ENCODE results near the gene WAS. TPM values are rescaled to one million over a fixed set of nuclear protein-coding genes. Genes with fewer than 3 reads are reported as not detected.
"Not testable (repeated sequence)": the region's sequence is repeated elsewhere in the genome, so short reads cannot be mapped to it uniquely, and the experiment has no call there.

WAS gene
- polyA plus RNA-seq (ENCODE audit: insufficient read length in 4 of 4): 1 to 10 TPM; 2.5 to 4.3 (median 3.4) TPM

DNA sequence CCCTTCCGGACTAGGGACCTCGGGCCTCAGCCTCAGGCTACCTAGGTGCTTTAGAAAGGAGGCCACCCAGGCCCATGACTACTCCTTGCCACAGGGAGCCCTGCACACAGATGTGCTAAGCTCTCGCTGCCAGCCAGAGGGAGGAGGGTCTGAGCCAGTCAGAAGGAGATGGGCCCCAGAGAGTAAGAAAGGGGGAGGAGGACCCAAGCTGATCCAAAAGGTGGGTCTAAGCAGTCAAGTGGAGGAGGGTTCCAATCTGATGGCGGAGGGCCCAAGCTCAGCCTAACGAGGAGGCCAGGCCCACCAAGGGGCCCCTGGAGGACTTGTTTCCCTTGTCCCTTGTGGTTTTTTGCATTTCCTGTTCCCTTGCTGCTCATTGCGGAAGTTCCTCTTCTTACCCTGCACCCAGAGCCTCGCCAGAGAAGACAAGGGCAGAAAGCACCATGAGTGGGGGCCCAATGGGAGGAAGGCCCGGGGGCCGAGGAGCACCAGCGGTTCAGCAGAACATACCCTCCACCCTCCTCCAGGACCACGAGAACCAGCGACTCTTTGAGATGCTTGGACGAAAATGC, at the start of gene WAS:
TSS of gene WAS (plus strand) at position 389 of the 572 bp plus-strand sequence. CDS start at position 444, 55 bp downstream.
- no peak for DNase-seq (ENCODE audit: low read depth in 4 of 4, low spot score in 3 of 4)

- no peak for DNase-seq (ENCODE audit: low read depth in 4 of 4, low spot score in 3 of 4)
These were observed 47.3 kb upstream of the WAS start for GRCh38 chrX:48636301-48636700.

DNA sequence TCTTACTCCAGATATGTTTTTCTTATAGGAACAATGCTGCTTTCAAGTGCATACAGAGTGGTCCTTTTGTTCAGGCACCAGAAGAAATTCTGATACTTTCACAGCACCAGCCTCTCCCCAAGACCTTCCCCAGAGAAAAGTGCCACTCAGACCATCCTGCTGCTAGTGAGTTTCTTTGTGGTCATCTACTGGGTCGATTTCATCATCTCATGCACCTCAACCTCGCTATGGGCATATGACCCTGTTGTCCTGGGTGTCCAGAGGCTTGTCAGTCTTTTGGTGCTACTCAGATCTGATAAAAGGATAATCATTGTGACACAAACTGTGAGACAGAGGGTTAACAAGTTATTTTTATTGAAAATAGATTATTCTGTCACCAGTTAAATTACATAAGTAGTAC, 46.8 kb upstream of the WAS start:
- DNase-seq (ENCODE audit: low read depth in 4 of 4, low spot score in 3 of 4): no peak

GRCh38 chrX:48645669-48646068, 37.9 kb upstream of the WAS start:
- DNase-seq (ENCODE audit: low read depth in 4 of 4, low spot score in 3 of 4): no peak

- peak in 3 of 4 donors; percentile 8 to 19 (median 8) for DNase-seq (ENCODE audit: low read depth in 4 of 4, low spot score in 3 of 4)
These were observed 35.3 kb upstream of the WAS start for GRCh38 chrX:48648336-48648751.

- DNase-seq (ENCODE audit: low read depth in 4 of 4, low spot score in 3 of 4): no peak
These were observed 34.5 kb upstream of the WAS start for GRCh38 chrX:48649102-48649501.

- not testable (repeated sequence) for DNase-seq (ENCODE audit: low read depth in 4 of 4, low spot score in 3 of 4)
These were observed 31.5 kb upstream of the WAS start for GRCh38 chrX:48652055-48652579.

- not testable (repeated sequence) for DNase-seq (ENCODE audit: low read depth in 4 of 4, low spot score in 3 of 4)
These were observed 28.9 kb upstream of the WAS start for GRCh38 chrX:48654746-48655145.

DNA sequence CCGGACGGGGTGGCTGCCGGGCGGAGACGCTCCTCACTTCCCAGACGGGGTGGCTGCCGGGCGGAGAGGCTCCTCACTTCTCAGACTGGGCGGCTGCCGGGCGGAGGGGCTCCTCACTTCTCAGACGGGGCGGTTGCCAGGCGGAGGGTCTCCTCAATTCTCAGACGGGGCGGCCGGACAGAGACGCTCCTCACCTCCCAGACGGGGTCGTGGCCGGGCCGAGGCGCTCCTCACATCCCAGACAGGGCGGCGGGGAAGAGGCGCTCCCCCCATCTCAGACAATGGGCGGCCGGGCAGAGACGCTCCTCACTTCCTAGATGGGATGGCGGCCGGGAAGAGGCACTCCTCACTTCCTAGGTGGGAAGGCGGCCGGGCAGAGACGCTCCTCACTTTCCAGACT, 23.9 kb upstream of the WAS start:
- DNase-seq (ENCODE audit: low read depth in 4 of 4, low spot score in 3 of 4): not testable (repeated sequence)

DNA sequence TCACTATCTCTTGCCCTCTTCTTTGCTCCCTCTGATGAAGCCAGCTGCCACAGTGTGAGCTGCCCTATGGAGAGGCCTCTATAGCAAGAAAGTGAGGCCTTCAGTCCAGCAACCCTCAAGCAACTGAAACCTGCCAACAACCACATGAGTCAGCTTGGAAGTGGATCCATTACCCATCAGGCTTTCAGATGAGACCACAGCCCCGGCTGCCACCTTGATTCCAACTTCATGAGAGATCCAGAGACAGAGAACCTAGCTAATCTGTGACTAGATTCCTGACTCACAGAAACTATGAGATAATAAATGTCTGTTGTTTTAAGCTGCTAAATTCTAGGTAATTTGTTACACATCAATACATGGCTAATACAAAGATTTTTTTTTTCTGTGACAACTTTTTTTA, 20.4 kb upstream of the WAS start:
- no peak for DNase-seq (ENCODE audit: low read depth in 4 of 4, low spot score in 3 of 4)

DNA sequence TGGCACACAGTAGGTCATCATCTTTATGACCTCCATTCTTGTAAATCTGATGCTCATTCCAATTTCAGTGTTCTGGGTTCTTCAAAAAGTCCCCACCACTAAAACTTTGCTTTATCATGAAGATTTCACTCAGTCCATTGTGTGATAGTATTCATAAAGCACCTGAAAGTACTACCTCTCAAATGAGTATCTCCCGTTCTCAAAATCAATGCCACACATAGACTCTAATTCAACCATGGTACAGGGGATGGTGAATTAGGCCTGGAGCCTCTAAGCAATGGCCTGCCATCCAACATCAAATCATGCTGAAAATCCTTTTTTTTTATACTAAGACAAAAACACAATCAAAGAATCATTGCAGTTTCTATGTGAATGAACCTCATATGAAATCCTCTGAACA, 19.4 kb upstream of the WAS start:
- DNase-seq (ENCODE audit: low read depth in 4 of 4, low spot score in 3 of 4): no peak

GRCh38 chrX:48665991-48666390, 17.6 kb upstream of the WAS start:
- DNase-seq (ENCODE audit: low read depth in 4 of 4, low spot score in 3 of 4): no peak

DNA sequence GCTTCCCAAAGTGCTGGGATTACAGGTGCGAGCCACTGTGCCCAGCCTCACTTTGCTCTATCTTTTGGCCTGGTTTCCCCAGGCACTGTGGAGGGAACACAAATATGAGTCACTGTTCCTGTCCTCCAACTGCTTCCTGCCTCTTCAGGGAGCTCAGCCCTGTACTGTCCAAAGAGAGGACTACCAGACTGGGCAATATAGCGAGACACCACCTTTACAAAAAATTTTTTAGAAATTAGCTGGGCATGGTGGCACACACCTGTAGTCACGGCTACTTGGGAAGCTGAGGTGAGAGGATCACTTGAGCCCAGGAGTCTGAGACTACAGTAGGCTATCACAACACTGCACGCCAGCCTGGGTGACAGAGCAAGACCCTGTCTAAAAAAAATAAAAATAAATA, 16.9 kb upstream of the WAS start:
- DNase-seq (ENCODE audit: low read depth in 4 of 4, low spot score in 3 of 4): no peak

- no peak for DNase-seq (ENCODE audit: low read depth in 4 of 4, low spot score in 3 of 4)
These were observed 16.1 kb upstream of the WAS start for GRCh38 chrX:48667509-48667908.

DNA sequence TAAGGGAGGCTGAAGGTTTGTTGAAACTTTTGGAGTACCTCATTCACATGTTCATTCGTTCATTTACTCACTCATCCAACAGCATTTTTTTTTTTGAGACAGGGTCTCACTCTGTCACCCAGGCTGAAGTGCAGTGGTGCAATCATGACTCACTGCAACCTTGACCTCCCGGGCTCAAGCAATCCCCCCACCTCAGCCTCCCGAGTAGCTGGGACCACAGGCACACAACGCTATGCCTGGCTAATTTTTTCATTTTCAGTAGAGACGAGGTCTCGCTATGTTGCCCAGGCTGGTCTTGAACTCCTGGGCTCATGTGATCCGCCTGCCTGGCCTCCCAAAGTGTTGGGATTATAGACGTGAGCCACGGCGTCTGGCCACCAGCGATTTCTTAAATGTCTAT, 15.4 kb upstream of the WAS start:
- DNase-seq (ENCODE audit: low read depth in 4 of 4, low spot score in 3 of 4): not testable (repeated sequence)

DNA sequence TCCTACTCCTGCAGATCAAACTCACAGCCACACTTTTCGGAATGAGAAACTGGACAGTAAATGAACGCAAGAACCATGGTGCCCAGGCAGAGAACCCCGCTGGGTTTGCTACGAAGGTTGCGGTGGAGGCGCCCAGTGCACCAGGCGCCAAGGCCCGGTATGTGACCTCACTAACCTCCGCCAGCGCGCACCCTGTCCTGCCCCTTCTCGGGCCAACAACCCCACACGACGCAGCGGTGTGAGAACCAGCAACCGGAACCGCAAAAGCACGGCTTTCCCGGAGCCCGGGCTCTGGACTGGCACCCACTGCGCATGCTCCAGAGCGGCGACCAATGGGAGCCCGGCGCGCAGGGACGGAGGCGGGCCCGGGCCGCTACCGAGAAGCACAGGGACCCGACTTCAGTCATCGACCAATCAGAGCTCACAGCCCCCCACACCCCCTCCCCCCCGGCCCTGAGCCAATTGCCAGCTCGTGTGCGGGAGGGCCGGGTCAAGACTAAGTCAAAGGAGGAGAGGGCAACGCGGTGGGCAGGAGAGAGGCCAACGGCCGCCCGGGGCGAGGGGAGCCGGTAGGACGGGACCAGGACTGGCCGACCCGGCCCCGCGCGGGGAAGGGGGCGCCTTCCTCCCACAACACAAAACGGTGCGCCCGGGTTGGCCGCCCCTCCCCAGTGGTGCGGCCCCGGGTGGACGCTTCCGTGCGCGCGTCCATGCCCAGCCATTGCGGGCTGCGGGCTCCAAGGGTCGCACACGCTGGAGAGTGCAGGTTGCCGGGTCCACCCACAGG, 7.3 kb upstream of the WAS start:
- peak; percentile 61 to 75 (median 70) for DNase-seq (ENCODE audit: low read depth in 4 of 4, low spot score in 3 of 4)

DNA sequence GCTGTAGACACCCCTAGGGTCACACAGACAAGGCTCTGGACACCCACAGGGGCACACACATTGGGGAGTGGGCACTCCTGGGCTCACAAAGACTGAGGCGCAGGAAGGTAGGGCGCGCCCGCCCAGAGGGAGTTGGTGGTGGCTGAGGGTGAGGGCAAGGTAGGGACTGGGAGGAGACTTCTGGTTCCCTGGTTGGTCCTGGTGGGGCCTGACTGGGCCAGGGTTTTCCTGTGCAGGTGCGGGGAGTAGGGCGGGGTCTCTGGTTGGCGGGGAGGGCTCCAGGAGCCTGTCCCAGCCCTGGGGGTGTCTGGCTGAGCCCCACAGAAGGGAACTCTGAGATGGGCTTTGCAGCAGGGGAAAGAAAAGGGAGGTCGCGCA, 6.7 kb upstream of the WAS start:
- no peak for DNase-seq (ENCODE audit: low read depth in 4 of 4, low spot score in 3 of 4)

DNA sequence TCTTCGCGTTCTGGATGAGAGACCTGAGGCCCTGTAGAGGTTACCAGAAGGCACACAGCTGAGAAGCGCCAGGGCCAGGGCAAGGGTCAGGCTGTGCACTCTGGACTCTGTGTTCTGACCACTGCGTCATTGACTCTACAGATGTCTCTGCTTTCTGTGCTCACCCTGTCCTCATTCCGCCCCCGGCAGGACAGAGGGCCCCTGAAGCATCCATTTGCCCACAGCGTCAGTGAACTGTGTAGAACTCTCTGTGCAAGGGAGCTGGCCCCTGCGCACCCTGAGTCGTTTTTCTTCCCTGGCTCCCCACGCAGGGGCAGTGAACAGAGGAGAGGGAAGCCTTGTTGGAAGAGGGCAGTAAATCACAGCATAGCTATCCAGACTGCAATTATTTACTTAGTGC, 6.1 kb upstream of the WAS start:
- DNase-seq (ENCODE audit: low read depth in 4 of 4, low spot score in 3 of 4): peak in 1 of 4 donors; percentile 19

DNA sequence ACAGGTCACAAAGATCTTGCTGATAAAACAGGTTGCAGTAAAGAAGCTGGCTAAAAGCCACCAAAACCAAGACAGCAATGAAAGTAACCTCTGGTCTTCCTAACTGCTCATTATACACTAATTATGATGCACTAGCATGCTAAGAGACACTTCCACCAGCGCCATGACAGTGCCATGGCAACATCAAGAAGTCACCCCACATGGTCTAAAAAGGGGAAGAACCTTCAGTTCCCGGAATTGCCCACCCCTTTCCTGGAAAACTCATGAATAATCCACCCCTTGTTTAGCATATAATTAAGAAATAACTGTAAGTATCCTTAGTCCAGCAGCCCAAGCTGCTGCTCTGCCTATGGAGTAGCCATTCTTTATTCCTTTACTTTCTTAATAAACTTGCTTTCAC, 3.1 kb upstream of the WAS start:
- DNase-seq (ENCODE audit: low read depth in 4 of 4, low spot score in 3 of 4): not testable (repeated sequence)

GRCh38 chrX:48680925-48681324, 2.7 kb upstream of the WAS start:
- not testable (repeated sequence) for DNase-seq (ENCODE audit: low read depth in 4 of 4, low spot score in 3 of 4)

- no peak for DNase-seq (ENCODE audit: low read depth in 4 of 4, low spot score in 3 of 4)
These were observed 1.9 kb upstream of the WAS start for GRCh38 chrX:48681539-48682183.

Data from right renal pelvis (tissue), 4 donors.